Cortex of kidney (tissue), 1 donor: Measurements from ENCODE around the gene IL23R.
"Not testable (repeated sequence)": the region's sequence is repeated elsewhere in the genome, so short reads cannot be mapped to it uniquely, and the experiment has no call there.

Experiments
- DNase-seq: peaks from one replicate; lab custom pipeline; 2025; lab: John Stamatoyannopoulos, UW

The IL23R gene

GRCh38 chr1:67194209-67194863 is 28.1 kb downstream of the IL23R start:
- no peak for DNase-seq

DNA sequence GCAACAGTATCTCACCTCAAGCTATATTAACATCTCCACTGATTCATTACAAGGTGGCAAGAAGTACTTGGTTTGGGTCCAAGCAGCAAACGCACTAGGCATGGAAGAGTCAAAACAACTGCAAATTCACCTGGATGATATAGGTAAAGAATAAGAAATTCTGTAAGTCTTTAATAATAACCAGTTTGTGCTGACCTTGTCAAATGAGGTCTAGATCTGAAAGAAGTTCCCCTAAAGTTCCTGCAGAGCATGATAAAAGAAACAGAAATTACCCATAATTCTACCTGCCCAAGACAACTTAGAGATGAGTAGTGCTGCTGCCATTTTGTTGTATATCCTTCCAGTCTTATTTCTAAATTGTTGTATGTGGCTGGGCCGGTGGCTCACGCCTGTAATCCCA is 34.5 kb downstream of the IL23R start:
- DNase-seq: no peak

DNA sequence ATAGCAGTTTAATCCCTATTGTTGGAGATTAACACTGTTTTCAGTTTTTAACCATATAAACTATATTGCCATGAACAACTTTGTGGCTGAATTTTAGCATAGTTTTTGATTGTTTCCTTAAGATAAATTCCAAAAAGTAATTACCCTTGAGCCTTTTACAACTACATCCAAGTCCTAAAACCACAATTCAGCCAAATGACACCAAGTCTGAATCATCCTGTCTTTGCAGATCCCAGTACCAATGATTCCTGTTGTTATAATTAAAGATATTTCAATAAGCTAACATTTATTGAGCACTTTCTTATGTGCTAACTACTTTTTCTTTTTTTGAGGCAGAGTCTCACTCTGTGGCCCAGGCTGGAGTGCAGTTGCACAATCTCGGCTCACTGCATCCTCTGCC is 35.6 kb downstream of the IL23R start:
- no peak for DNase-seq

DNA sequence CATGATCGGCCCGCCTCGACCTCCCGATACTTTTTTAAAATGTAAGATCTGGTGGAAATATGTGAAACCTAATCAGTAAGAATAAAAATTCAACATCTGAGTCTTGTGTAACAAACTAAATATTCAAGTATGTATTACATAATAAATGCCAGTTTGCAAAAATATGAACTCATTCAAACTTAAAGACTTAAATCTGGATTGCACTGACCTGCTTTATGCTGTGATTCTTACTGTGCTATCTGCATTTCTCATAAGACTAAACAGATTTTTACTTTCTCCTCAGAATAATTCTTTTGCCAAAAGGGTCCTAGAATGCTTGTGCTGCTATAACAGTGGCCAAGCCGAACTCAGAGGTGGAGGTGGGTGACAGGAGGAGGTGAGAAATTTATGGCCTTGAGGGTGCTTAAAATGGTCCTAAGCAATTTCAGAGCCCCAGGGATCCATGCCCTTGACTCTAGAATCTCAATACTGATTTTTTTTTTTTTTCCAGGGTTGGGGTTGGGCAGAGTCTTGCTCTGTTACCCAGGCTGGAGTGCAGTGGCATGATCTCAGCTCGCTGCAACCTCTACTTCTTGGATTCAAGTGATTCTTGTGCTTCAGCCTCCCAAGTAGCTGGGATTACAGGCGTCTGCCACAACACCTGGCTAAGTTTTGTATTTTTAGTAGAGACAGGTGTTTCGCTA is 38.2 kb downstream of the IL23R start:
- DNase-seq: no peak

GRCh38 chr1:67207398-67207797 is 41.1 kb downstream of the IL23R start:
- not testable (repeated sequence) for DNase-seq

DNA sequence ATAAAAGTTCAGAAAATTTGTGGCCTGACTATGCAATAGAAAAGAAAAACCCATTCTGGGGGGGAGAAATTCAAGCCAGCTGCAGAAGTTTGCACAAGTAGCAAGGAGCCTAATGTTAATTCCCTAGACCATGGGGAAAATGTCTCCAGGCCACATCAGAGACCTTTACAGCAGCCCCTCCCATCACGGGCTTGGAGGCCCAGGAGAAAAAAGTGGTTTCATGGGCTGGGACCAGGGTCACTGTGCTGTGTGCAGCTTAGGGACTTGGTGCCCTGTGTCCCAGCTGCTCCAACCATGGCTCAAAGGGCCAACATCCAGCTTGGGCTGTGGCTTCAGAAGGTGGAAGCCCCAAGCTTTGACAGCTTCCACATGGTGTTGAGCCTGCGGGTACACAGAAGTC is 42.0 kb downstream of the IL23R start:
- no peak for DNase-seq

DNA sequence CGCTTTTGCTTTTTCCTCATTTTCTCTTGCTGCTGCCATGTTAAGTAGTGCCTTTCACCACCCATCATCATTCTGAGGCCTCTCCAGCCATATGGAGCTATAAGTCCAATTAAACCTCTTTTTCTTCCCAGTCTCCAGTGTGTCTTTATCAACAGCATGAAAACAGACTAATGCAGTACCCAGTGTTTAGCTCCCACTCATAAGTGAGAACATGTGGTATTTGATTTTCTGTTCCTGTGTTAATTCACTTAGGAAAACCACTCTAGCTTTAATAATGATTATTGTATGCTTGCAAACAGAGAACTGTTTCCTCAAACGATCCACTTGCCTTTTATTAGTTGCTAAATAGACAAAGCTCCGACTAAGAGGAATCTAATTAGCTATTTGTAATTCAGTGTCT is 43.3 kb downstream of the IL23R start:
- no peak for DNase-seq

- DNase-seq: no peak
Measured at GRCh38 chr1:67211589-67212563, 45.6 kb downstream of the IL23R start.

DNA sequence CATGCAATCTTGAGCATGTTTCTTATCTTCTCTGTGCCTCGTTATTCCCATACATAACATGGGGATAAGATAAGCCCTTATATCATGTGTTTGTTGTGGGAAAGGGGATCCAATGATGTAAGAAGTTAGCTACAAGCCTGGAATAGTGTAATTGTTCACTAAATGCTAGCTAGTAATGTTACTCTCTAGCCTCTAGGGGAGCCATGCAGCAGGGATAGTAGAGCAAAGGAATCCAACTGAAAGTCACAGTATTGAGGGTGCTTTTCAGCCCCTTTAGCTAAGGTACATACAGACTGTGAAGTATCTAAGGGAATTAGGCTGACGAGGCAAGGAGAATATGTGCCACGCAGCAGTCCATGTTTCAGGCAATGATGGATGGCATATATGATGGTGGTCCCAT is 46.9 kb downstream of the IL23R start:
- DNase-seq: no peak

- DNase-seq: no peak
Measured at GRCh38 chr1:67213948-67214347, 47.7 kb downstream of the IL23R start.

- DNase-seq: no peak
Measured at GRCh38 chr1:67214420-67215174, 48.3 kb downstream of the IL23R start.

DNA sequence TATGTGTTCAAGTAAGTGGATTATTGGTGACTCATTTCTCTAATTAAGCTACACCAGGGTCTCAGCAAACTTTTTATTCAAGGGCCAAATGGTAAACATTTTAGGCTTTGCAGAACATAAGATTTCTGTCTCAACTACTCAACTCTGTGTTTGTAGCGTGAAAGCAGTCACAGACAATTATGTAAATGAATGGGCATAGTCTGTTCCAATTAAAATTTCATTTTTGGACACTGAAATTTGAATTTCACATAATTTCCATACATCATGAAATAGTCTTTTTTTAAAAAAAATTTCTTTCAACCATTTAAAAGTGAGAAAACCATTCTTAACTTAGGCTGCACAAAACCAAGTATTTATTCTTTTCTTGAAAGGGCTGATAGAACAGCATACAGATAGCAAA is 50.1 kb downstream of the IL23R start:
- DNase-seq: no peak

GRCh38 chr1:67217417-67217816 is 51.2 kb downstream of the IL23R start:
- no peak for DNase-seq

DNA sequence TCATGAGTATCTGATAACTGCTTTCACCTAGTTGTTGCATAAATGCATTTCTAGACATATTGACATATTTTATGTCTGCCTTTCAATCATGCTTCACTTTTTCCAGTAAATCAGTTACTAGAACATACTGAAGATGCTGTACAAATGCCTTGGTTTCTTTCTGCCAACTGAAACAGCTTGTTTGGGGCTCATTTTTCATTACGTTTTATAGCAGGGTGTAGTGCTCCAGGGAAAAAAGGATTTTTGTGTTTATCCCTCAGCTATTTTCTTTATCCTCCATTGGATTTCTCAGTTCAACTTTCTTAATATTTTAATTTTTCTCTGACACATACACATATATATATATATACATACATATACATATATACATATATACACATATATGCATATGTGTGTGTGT is 51.7 kb downstream of the IL23R start:
- no peak for DNase-seq

DNA sequence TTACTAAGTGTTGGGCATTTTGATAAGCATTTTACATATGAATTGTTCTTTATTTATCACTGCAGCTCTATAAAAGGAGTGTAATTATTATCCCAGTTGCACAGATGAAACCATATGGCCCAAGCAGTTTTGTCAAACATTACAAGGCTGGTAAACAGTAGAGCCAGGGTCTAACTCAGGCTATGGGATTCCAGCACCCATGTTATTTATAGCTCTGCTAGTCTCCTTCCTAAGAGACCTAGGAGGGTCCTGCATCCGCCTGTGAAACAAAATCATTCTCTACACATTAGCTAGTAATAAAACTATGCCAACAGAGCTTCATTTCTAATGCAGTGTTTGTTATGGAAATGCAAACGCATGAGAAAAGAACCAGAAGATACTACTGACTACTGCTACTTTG is 58.6 kb downstream of the IL23R start:
- no peak for DNase-seq

GRCh38 chr1:67226688-67227087 is 60.4 kb downstream of the IL23R start:
- DNase-seq: no peak

GRCh38 chr1:67227196-67227595 is 60.9 kb downstream of the IL23R start:
- DNase-seq: no peak

GRCh38 chr1:67228791-67229190 is 62.5 kb downstream of the IL23R start:
- no peak for DNase-seq

DNA sequence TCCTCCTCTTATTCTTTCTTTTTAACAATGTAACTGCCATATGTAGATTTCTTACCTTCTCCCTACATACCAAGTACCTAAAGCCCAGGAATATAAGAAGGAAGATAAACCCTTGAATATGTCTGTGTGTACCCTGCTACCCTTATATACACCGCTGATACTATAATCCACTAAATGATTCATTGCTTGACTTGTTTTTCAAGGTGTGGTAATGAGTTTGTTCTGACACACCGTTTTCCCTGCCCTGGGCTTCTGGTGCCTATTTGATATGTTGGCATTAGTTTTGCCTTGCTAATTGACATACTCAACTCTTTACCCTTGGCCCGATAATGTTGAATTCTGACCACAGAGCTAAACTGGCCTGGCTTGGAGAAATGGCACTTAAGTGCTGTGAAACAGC is 64.3 kb downstream of the IL23R start:
- no peak for DNase-seq

GRCh38 chr1:67236277-67236676 is 70.0 kb downstream of the IL23R start:
- no peak for DNase-seq

DNA sequence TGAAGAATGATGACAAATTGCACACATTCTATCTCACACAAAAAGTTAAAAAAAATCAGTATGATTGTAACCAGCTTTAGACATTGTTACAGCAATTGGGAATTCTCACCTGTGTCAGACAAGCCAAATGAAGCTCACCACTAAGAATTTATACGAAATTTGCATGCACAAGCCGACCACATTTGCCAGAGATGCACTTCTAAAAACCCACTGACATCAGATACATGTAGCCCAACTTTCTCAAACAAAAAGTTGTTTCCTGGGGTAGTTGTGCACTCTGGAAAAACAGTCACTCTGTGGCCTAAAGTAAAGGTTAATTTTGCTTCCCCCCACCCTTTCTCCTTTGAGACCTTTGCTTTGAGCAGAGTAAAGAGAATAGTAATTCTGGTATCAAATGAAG is 73.5 kb downstream of the IL23R start:
- no peak for DNase-seq

- no peak for DNase-seq
Measured at GRCh38 chr1:67241200-67241746, 75.0 kb downstream of the IL23R start.
